H1 (cell line): ENCODE measurements around the gene DCUN1D2. TPM values are rescaled to one million over a fixed set of nuclear protein-coding genes. Genes with fewer than 3 reads are reported as not detected.

Source experiments
- CTCF ChIA-PET: fragments of 300-600 bp; sonication (Branson Sonifier 250); formaldehyde crosslinking; loops from one replicate; lab custom pipeline; 2021; ENCODE audit not compliant: partially characterized antibody; lab: Charles Lee
- POLR2A ChIA-PET: fragments of 300-600 bp; sonication (Branson Sonifier 250); formaldehyde crosslinking; loops from one replicate; lab custom pipeline; 2021; ENCODE audit warnings: inconsistent platforms; ENCODE audit not compliant: partially characterized antibody; lab: Charles Lee
- DNase-seq, 2 experiments: peaks; one replicate each; pipeline versions ENCODE4 v3.0.0 to v3.0.0-alpha.2; 2010 to 2022; ENCODE audit warnings: low spot score in 2 of 2, low read depth in 1 of 2, mixed read lengths in 1 of 2
- FAIRE-seq: peaks from 2 replicates; lab custom pipeline; 2011; peaks lifted over from hg19 to GRCh38; lab: Jason Lieb, UNC
- H2AFZ ChIP-seq: 2 replicates; pipeline ENCODE4 v1.8.1; 2012; ENCODE audit warnings: low read length, inconsistent platforms
- H2AK5ac ChIP-seq: 2 replicates; pipeline ENCODE4 v1.6.1; 2013; ENCODE audit warnings: low read depth, low read length
- H2BK120ac ChIP-seq: replicated peaks from 2 replicates; pipeline ENCODE3; 2013; ENCODE audit warnings: low read depth, low read length, inconsistent platforms
- H2BK12ac ChIP-seq: 2 replicates; pipeline ENCODE4 v1.6.1; 2013; ENCODE audit warnings: low read depth, low read length
- H2BK15ac ChIP-seq: 2 replicates; pipeline ENCODE4 v1.6.1; 2013; ENCODE audit warnings: low read length
- H2BK20ac ChIP-seq: 2 replicates; pipeline ENCODE4 v1.6.1; 2013; ENCODE audit warnings: low read length
- H2BK5ac ChIP-seq: 2 replicates; pipeline ENCODE4 v1.6.1; 2013; ENCODE audit warnings: low read depth, low read length
- H3K14ac ChIP-seq: 2 replicates; pipeline ENCODE4 v1.6.1; 2013; ENCODE audit warnings: inconsistent platforms; ENCODE audit not compliant: insufficient read length
- H3K18ac ChIP-seq: 2 replicates; pipeline ENCODE4 v1.6.1; 2013; ENCODE audit warnings: low read length; ENCODE audit errors: extremely low read depth
- H3K23ac ChIP-seq: 2 replicates; pipeline ENCODE4 v1.6.1; 2013; ENCODE audit warnings: inconsistent platforms; ENCODE audit not compliant: insufficient read length
- H3K23me2 ChIP-seq: 2 replicates; pipeline ENCODE4 v1.6.1; 2013; ENCODE audit warnings: low read depth, low read length
- H3K27ac ChIP-seq: 2 replicates; pipeline ENCODE4 v1.6.1; 2011; ENCODE audit warnings: low read depth, low read length, inconsistent platforms
- H3K27me3 ChIP-seq, 4 experiments: replicated peaks in 1 of 4; 1 replicate in 1 of 4; 2 replicates in 3 of 4; pipeline versions ENCODE4 v1.6.1 to v1.8.1; 2011 to 2013; ENCODE audit warnings: low read length in 3 of 4, mild to moderate bottlenecking in 3 of 4, inconsistent platforms in 2 of 4, mixed read lengths in 2 of 4, moderate library complexity in 1 of 4; ENCODE audit not compliant: control insufficient read depth in 3 of 4, insufficient read depth in 3 of 4; ENCODE audit errors: extremely low read depth in 1 of 4
- H3K36me3 ChIP-seq, 4 experiments: 2 replicates each; pipeline versions ENCODE4 v1.6.1 to v1.8.1; 2011 to 2013; ENCODE audit warnings: mild to moderate bottlenecking in 4 of 4, low read length in 3 of 4, moderate library complexity in 2 of 4, control low read depth in 1 of 4, inconsistent platforms in 1 of 4; ENCODE audit not compliant: insufficient read depth in 4 of 4, control insufficient read depth in 2 of 4
- H3K4ac ChIP-seq: replicated peaks from 2 replicates; pipeline ENCODE3; 2013; ENCODE audit warnings: low read length, low read depth, mixed read lengths, inconsistent platforms; ENCODE audit not compliant: insufficient read length
- H3K4me1 ChIP-seq, 4 experiments: replicated peaks in 1 of 4; 1 replicate in 1 of 4; 2 replicates in 3 of 4; pipeline versions ENCODE4 v1.6.1 to v1.8.1; 2011 to 2013; ENCODE audit warnings: low read length in 3 of 4, inconsistent platforms in 2 of 4, mixed read lengths in 1 of 4; ENCODE audit not compliant: insufficient read depth in 4 of 4, control insufficient read depth in 3 of 4
- H3K4me2 ChIP-seq, 2 experiments: 2 replicates each; pipeline versions ENCODE4 v1.6.1 to v1.8.1; 2011 to 2013; ENCODE audit warnings: low read depth in 2 of 2, low read length in 2 of 2, control low read depth in 1 of 2, inconsistent platforms in 1 of 2, mild to moderate bottlenecking in 1 of 2; ENCODE audit not compliant: insufficient read depth in 1 of 2
- H3K4me3 ChIP-seq, 4 experiments: fragments of 200-600, 300-600 bp in 1 of 4; sonication (generic), shearing (Covaris generic), sonication (Bioruptor Twin) in 1 of 4; 2 replicates each; pipeline versions ENCODE4 v1.5.1 to v1.8.1; 2011 to 2016; ENCODE audit warnings: low read length in 4 of 4, low read depth in 3 of 4, control low read depth in 2 of 4, inconsistent platforms in 2 of 4, mild to moderate bottlenecking in 2 of 4, mixed read lengths in 1 of 4, moderate library complexity in 1 of 4; ENCODE audit not compliant: insufficient read depth in 2 of 4; ENCODE audit errors: extremely low read depth in 1 of 4
- H3K56ac ChIP-seq: replicated peaks from 2 replicates; pipeline ENCODE3; 2013; ENCODE audit warnings: low read depth, mild to moderate bottlenecking, mixed read lengths, low read length, inconsistent platforms; ENCODE audit not compliant: insufficient read length
- H3K79me1 ChIP-seq: 2 replicates; pipeline ENCODE4 v1.6.1; 2013; ENCODE audit warnings: low read depth, low read length, control low read depth
- H3K79me2 ChIP-seq, 2 experiments: 2 replicates each; pipeline versions ENCODE4 v1.6.1 to v1.8.1; 2012 to 2013; ENCODE audit warnings: low read length in 2 of 2, mild to moderate bottlenecking in 2 of 2, inconsistent platforms in 1 of 2; ENCODE audit not compliant: insufficient read depth in 2 of 2, control insufficient read depth in 1 of 2
- H3K9ac ChIP-seq, 4 experiments: replicated peaks in 1 of 4; 1 replicate in 1 of 4; 2 replicates in 3 of 4; pipeline versions ENCODE4 v1.6.1 to v1.8.1; 2011 to 2013; ENCODE audit warnings: low read depth in 3 of 4, low read length in 3 of 4, control low read depth in 2 of 4, mild to moderate bottlenecking in 2 of 4, moderate library complexity in 2 of 4, inconsistent platforms in 1 of 4; ENCODE audit errors: extremely low read depth in 1 of 4
- H3K9me3 ChIP-seq, 2 experiments: 2 replicates each; pipeline versions ENCODE4 v1.6.1 to v1.8.1; 2012 to 2013; ENCODE audit warnings: mild to moderate bottlenecking in 2 of 2, moderate library complexity in 2 of 2, control low read depth in 1 of 2, inconsistent platforms in 1 of 2, low read depth in 1 of 2, low read length in 1 of 2, mixed read lengths in 1 of 2; ENCODE audit not compliant: insufficient read depth in 2 of 2
- H4K20me1 ChIP-seq, 2 experiments: replicated peaks in 1 of 2; 2 replicates each; pipeline versions ENCODE3 to v1.8.1; 2011 to 2013; ENCODE audit warnings: inconsistent platforms in 2 of 2, low read length in 2 of 2, mild to moderate bottlenecking in 1 of 2; ENCODE audit not compliant: insufficient read depth in 2 of 2, control insufficient read depth in 1 of 2
- H4K5ac ChIP-seq: 2 replicates; pipeline ENCODE4 v1.6.1; 2013; ENCODE audit warnings: low read length, low read depth, mixed read lengths, inconsistent platforms; ENCODE audit not compliant: insufficient read length
- H4K8ac ChIP-seq: 2 replicates; pipeline ENCODE4 v1.8.0; 2013; ENCODE audit warnings: mild to moderate bottlenecking, moderate library complexity, low read length, inconsistent platforms; ENCODE audit not compliant: insufficient read depth; ENCODE audit errors: extremely low read depth
- H4K91ac ChIP-seq: replicated peaks from 2 replicates; pipeline ENCODE3; 2013; ENCODE audit warnings: low read length, mixed read lengths, inconsistent platforms; ENCODE audit not compliant: insufficient read length
- CHD2 ChIP-seq: IDR thresholded peaks from 2 replicates; pipeline ENCODE4 v1.6.1; 2012; ENCODE audit warnings: low read length, improper control_type of control experiment
- KDM4A ChIP-seq: IDR thresholded peaks from one replicate; pipeline ENCODE4 v1.7.1; 2012; ENCODE audit warnings: low read depth, mild to moderate bottlenecking, moderate library complexity, low read length, inconsistent platforms; ENCODE audit not compliant: severe bottlenecking
- POLR2A ChIP-seq, 2 experiments: IDR thresholded peaks; 1 replicate in 1 of 2; 2 replicates in 1 of 2; pipeline ENCODE4 v1.6.1; 2011; ENCODE audit warnings: low read depth in 2 of 2, low read length in 2 of 2, mild to moderate bottlenecking in 2 of 2; ENCODE audit errors: control extremely low read depth in 1 of 2
- RXRA ChIP-seq: IDR thresholded peaks from 2 replicates; pipeline ENCODE4 v1.6.1; 2011; ENCODE audit warnings: low read depth, mild to moderate bottlenecking, low read length, moderate library complexity; ENCODE audit not compliant: insufficient read depth
- SIX5 ChIP-seq: IDR thresholded peaks from 2 replicates; pipeline ENCODE4 v1.6.1; 2011; ENCODE audit warnings: mild to moderate bottlenecking, low read depth, low read length
- WGBS, 2 experiments: shearing (Covaris generic) in 1 of 2; methylation state at CpG; one replicate each; pipeline versions ENCODE4 v1.1.6 to v1.1.7; 2013 to 2015; ENCODE audit warnings: low lambda C conversion rate in 2 of 2, mixed read lengths in 2 of 2, inconsistent platforms in 1 of 2, low coverage in 1 of 2, missing lambda C conversion rate in 1 of 2; ENCODE audit not compliant: insufficient replicate concordance in 2 of 2, insufficient coverage in 1 of 2, insufficient read length in 1 of 2; ENCODE audit errors: extremely low coverage in 1 of 2, missing lambda C conversion rate in 1 of 2; 5-methylcytosine and 5-hydroxymethylcytosine counted together
- polyA plus RNA-seq, 7 experiments: library from polyadenylated mRNA; depleted of rRNA in 3 of 7; stranded (reverse) in 5 of 7; unstranded in 2 of 7; fragments of >200 nt in 5 of 7; fragments of 200-250 nt in 2 of 7; gene quantifications; 1 replicate in 5 of 7; 2 replicates in 1 of 7; 4 replicates in 1 of 7; pipeline versions ENCODE4 v1.2.1 to v1.2.3, GENCODE V29; 2011 to 2013; ENCODE audit warnings: missing spikeins in 2 of 7, mixed read lengths in 2 of 7
- total RNA-seq: library from RNA; stranded (reverse); fragmentation: NEBNext Ultra II Directional; extraction: Animal tissue kit (Norgen Biotek cat#: 25700); gene quantifications from 2 replicates; pipeline ENCODE4 v1.2.1, GENCODE V29; 2021

Gene DCUN1D2
- total and polyA plus RNA-seq, 2 of the 8 experiments (the other 6 are each of a cell fraction or from before 2014, with no cell fraction given): 19.5 to 35.3 TPM

- Histone ChIP-seq H3K27ac (no peak overlapping the region), H3K79me1 (no peaks in the 10 kb centered on the region), H4K91ac (no peak overlapping the region), H3K4me3 (no peak overlapping the region), H3K4me1 (peaks cover 0 to 5% (median 0%) of the 10 kb centered on the region in 4 experiments; a peak in 2 of 7 replicates), H3K27me3 (no peaks in the 10 kb centered on the region), H3K23me2 (no peaks in the 10 kb centered on the region), H3K4ac (no peak overlapping the region), H4K20me1 (peaks cover 0 to 4% of the 10 kb centered on the region in 2 experiments), H2BK15ac (no peak overlapping the region), H2AFZ (no peak overlapping the region), H2BK5ac (no peak overlapping the region), H3K79me2 (no peaks in the 10 kb centered on the region), H4K5ac (no peak overlapping the region), H3K18ac (no peak overlapping the region), H2BK12ac (no peak overlapping the region), H3K9ac (no peak overlapping the region), H3K36me3 (no peaks in the 10 kb centered on the region; a peak in 1 of 8 replicates), H2BK120ac (no peak overlapping the region), H4K8ac (no peak overlapping the region), H3K23ac (no peak overlapping the region), H2AK5ac (no peak overlapping the region), H3K9me3 (peaks cover 0 to 3% of the 10 kb centered on the region in 2 experiments; a peak in 2 of 4 replicates), H2BK20ac (no peak overlapping the region), H3K14ac (no peak overlapping the region), H3K56ac (no peak overlapping the region), H3K4me2 (no peak overlapping the region)
- ChIA-PET CTCF (interaction anchor here (2.1 kb wide), 1 partner anchor 17 kb away, joined by 5 read pairs; no protein-coding TSS in a partner anchor), POLR2A (no interaction called here)
- FAIRE-seq (no peak), DNase-seq (no peak)
- no peak for TF ChIP-seq POLR2A (IDR thresholded peaks at IDR 0.05; ENCODE audit: control extremely low read depth in 1 of 2, low read depth in 2 of 2, low read length in 2 of 2)
- TF ChIP-seq SIX5: no peak
- no peak for TF ChIP-seq KDM4A
- TF ChIP-seq RXRA: no peak
- TF ChIP-seq CHD2: no peak
- WGBS, 2 experiments: 89% methylated on average over 9 of the region's 9 CpGs; no CpG with 5 or more reads in 1 of the 2 experiments
Observed at GRCh38 chr13:113446488-113446854, 44.0 kb downstream of the DCUN1D2 start.
